GM18502 (cell line): ENCODE results near the gene MYL12B.
"Not testable (repeated sequence)": the region's sequence is repeated elsewhere in the genome, so short reads cannot be mapped to it uniquely, and the experiment has no call there.

ENCODE experiments used
- ATAC-seq: cut with Tn5 transposase; IDR thresholded peaks from one replicate; pipeline ENCODE4 v1.9.1; 2021; ENCODE audit warnings: mild to moderate bottlenecking; ENCODE audit not compliant: unreplicated experiment, poor library complexity

Gene MYL12B

GRCh38 chr18:3261373-3262233 is at the start of gene MYL12B:
TSS of gene MYL12B (plus strand) at chr18:3262133. CDS start at chr18:3272899, 10,766 bp downstream.
- peak; percentile 84 for ATAC-seq

DNA sequence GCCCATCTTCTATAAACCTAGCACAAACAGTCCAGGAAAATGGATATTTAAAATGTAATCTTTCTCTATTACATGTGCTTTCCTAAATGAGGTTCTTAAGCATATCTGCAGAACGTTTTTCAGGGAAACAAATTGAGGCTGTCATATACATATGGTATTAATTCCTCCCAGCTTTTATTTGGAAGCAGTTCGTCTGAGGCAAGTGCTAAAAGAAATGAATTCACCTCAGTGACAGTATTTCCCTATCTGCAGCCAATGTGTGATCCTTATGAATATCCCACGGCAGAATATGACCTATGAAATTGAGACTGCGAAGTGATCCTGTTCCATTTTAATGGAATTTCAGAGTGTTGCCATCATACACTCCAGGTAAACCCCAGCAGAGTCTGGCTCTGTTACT is 49.3 kb upstream of the MYL12B start:
- ATAC-seq = no peak

DNA sequence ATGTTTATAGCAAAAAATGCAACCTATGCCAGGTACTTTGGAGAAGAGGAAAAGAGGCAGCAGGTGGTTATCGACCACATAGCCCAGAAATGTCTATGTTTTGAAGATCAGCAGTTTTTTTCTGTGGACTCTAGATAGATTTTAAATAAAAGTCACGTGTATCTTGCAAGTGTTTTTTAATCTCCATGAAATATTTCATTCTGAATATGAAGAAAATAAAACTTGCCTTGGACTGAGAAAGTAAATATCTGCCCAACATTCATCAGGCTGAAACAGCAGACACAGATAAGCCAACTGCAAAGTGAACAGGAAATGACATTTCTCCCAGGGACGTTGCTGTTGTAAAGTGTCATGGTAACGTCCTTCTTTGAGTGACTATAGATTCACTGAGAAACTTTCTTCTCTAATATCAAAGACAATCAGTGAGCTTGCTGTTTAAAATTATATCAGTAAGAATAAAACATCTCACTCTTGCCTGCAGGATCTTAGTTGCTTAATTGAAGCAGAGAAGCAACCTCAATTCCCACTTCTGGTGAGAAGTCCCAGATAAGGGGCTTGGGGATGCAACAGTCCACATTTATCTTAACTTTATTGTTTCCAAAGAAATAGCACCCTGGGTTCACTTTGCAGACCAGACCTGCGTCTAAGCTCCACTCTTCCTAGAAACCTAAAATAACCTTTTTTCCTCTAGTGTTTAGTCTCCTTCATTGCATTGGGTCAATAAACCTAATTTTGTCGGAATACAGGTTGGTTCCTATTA is 48.5 kb upstream of the MYL12B start:
- ATAC-seq = peak; percentile 58

DNA sequence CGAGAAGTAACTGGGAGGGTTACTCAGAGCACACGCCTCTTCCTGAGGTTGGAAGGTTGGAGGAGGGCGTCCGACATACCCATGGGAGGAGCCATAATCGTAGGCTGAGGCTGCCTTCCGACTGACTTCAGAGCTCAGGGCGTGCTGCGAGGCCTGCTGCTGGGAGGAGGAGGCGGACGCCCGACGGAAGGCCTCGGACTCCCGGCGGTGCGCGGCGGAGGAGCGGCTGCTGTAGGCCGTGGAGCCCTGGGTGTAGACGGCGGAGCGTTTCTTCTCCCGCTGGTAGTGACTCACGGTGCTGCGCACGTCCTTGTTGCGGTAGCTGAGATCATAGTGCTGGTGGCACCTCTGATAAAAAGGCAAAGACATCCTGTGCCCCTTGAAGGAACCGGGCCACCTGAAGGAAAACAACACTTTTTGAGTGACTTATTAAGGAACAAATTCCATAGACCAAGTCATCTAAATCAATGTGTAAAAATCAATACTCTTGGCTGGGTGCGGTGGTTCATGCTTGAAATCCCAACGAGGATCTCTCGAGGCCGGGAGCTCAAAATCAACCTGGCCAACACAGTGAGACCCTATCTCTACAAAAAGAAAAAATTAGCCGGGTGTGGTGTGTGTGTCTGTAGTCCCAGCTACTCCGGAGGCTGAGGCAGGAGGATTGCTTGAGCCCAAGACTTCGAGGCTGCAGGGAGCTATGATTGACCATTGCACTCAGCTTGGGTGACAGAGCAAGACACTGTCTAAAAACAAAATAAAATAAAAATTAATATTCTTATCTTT is 46.9 kb upstream of the MYL12B start:
- ATAC-seq = no peak

GRCh38 chr18:3216987-3217386 is 44.9 kb upstream of the MYL12B start:
- ATAC-seq = no peak

GRCh38 chr18:3217948-3218647 is 43.8 kb upstream of the MYL12B start:
- ATAC-seq = no peak

DNA sequence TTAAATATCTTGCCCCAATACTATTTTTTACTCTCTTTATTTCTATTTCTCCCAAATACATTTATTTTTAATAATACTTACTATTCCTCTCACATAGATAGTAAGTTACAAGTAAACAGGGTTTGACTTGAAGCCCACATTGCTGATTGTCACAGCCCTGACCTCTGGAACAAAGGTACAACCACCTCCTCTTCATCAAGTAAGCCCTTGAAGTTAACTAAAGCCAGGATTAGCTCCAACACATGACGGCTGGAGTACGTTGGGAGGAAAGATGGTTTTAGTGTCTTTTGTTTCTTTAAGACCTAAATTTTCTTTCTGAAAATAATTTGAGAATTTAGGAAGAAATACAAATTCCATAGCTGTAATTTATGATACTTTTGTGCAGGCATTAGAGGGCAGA is 43.1 kb upstream of the MYL12B start:
- ATAC-seq = no peak

- ATAC-seq = no peak
Observed at GRCh38 chr18:3219241-3219630, 42.7 kb upstream of the MYL12B start.

DNA sequence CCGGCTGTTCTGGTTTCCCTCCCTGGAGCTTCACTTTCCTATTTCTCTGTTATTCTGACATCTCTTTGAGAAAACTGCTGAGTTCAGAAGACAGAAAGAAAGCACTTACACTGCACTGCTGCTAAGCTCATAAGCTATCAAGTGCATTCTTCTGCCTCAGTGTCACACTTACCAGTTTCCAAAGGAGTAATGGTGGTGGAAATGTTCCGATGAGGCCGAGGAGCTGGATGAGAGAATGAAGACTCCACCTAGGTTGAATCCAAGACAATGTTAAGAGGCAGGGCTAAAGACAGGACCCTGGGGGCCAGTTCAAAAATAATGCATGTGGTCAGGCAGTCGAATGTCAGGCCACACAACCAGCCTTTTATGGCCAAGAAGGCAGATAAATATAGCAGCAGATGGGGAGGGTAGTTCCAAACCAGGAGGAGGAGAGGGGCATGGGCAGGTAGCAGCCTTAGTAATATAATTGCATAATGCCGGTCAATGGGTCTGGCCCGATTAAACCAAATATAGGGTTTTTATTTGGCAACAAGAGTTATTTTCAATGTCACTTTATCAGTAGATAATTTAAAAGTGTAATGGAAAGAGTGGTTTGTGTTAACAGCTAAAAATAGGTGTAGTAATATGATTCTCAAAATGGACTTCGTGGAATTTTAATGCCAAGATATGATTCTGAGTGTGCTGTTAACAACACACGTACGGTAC is 42.1 kb upstream of the MYL12B start, which contains the start of gene MYOM1:
TSS of gene MYOM1 (minus strand) at position 338 of the 705 bp plus-strand sequence. CDS start 4,745 bp downstream, outside the sequence.
- no peak for ATAC-seq

DNA sequence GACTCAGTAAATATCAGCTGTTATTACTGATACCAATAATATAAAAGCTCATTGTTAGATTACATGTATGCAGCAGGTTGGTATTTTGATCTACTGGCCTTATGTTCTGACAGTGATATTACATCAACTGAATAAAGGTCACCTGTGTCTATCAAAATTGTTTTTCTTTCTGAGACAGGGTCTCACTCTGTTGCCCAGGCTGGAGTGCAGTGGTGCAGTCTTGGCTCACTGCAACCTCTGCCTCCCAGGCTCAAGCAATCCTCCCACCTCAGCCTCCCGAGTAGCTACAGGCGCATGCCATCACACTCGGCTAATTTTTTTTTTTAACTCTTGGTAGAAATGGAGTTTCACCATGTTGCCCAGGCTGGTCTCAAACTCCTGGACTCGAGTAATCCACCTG is 41.1 kb upstream of the MYL12B start:
- not testable (repeated sequence) for ATAC-seq

- no peak for ATAC-seq
Observed at GRCh38 chr18:3221496-3221895, 40.4 kb upstream of the MYL12B start.

- ATAC-seq = no peak
Observed at GRCh38 chr18:3223356-3223755, 38.6 kb upstream of the MYL12B start.

GRCh38 chr18:3224223-3224622 is 37.7 kb upstream of the MYL12B start:
- ATAC-seq = no peak

DNA sequence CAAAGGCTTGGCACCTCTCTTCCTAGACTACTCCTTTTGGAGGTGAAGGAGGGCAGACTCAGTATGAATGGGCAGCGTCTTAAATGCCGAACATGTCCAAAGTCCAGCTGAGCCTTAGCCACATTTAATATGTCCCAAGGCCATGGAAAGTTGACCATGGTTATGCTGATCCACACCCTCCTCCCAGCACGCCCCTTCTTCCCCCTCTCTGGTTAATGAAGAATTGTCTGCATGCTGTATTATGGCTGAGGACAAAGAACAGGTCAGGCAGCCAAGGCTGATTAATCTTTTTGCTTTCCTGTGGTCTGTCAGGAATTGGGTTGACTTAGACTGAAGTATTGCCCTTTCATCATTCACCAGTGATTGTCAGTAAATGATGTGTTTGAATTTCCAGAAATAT is 36.3 kb upstream of the MYL12B start:
- no peak for ATAC-seq

GRCh38 chr18:3226048-3226447 is 35.9 kb upstream of the MYL12B start:
- ATAC-seq = no peak

DNA sequence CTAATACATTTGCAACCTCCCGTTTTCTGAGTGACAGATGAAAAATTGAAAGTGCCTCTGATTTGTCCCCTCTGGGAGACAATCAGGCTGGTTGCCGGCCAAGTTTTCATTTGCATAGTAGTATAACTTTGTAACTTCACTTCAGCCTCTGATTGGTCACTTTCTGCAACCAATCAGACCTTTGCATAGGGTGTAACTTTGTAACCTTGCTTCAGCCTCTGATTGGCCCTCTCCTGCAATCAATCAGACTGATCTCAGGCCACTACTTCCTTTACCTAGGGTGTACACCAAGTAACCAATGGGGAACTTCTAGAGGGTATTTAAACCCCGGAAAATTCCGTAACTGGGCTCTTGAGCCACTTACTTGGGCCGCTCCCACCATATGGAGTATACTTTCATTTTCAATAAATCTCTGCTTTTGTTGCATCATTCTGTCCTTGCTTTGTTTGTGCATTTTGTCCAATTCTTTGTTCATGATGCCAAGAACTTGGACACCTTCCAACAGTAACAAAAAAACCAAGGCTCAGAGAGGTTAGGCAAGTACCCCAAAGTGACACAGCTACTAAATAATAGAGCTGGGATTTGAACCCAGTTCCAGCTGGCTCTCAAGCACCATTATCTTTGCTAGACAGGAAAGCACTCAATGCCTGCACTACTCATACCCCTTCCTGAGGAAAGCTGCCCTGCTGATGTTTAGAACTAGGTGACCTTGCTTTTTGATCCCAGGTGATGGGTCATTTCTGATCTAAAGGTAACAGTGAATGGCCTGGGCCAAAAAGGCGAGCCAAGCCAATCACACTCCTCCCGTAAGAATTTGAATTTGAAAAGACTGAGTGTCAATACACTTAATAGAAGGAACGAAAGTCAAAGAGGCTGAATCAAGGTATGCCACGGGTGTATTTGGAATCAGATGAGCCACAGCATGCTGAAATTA is 31.3 kb upstream of the MYL12B start:
- ATAC-seq = no peak

DNA sequence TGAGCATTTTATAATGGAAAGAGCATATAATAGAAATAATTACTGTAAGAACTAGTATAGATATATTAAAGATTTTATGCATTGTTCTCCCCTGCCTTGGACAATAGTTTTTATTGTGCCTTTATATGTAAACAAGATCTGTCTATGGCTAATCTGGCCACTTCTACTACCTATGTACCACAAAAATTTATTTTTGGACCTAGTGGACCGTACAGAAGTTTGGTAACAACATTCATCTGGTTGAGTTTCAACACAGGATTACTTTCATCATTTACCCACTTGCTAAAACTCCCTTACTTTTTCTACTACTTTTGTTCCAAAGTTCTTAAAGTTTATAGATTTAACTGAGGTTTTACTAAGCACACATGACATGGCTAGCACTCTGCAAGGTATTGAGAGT is 28.9 kb upstream of the MYL12B start:
- no peak for ATAC-seq

DNA sequence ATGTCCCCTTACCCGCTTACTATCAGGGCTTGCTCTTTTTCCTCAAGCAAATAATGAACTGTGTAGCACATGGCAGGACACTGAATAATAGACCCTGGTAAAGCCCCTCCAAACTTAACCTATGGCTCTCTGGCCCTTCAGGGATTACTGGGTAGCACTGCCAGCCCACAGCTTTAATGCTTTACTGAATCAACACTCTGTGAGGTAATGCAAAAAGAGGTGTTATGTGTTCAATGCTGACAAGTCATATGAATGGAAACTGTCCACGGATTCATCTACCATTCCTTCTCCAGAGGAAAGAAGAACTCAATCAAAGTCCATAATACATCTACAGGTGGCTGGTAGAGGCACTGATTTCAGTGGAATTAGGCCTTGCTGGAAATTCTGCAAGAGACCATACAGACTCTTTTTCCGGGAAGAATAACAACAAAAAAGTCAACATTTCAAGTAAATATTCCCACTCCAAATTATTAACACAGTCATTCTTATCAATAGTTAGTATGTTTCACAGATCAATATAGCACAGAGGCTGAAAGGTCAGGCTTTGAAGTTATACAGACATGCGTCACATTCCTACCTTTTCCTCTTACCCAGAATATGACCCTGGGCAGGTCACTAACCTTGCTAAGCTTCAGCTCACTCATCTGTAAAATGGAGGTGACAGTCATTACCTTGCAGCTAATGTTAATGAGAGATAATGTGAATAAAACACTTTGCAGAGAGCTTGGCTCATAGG is 28.3 kb upstream of the MYL12B start:
- ATAC-seq = no peak
